Myocyte (in vitro differentiated cells): ENCODE measurements around the gene CACTIN. TPM values are rescaled to one million over a fixed set of nuclear protein-coding genes. Genes with fewer than 3 reads are reported as not detected.

Experiments
- DNase-seq: peaks from one replicate; pipeline ENCODE4 v3.0.0-alpha.2; 2012; ENCODE audit warnings: low read depth
- total RNA-seq: library from RNA; depleted of rRNA; stranded (reverse); fragments of >200 nt; gene quantifications from 2 replicates; pipeline ENCODE4 v1.2.3, GENCODE V29; 2014

CACTIN gene
- total RNA-seq, 1 donor from 2014 or later, result 33.8 TPM

DNA sequence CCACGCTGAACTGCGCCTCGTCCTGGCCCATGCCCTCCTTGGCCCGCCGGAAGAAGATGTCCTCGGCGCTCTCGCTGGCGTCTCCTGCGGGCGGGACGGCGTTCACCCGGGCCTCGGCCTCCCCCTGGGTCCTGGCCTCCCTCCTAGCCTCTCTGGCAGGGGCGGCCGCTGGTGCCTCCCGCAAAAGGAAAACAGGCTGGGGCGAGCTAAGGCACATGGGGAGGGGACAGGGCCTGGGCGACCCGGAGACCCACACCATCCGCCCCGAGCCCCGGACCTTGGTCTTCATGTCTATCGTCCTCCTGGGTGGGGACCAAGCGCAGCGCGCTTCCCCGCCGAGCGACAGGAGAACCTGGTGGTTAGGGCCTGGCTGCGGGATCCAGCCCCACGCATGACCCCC is 14.3 kb downstream of the CACTIN start:
- no peak for DNase-seq

DNA sequence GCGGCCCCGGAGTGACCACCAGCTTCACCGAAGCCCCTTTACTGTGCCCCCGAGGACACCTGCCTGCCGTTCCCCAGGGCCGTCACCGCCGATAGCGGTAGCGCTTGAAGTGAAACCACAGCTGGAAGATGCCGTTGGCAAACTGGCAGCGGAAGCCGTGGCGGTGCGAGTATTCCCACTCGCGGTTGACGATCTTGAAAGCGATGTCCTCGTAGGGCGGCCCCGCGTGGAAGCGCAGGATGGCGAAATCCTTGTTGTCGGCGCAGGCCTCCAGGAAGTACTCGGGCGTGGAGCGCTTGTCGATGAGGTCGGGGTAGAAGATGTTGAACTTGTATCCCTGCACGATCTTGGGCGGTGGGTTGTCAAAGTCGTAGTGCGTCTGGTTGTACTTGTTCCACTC is 14.7 kb downstream of the CACTIN start:
- DNase-seq, result no peak

GRCh38 chr19:3610745-3611717 is 15.6 kb downstream of the CACTIN start:
- DNase-seq, result no peak

GRCh38 chr19:3609779-3610719 is 16.5 kb downstream of the CACTIN start:
- no peak for DNase-seq

DNA sequence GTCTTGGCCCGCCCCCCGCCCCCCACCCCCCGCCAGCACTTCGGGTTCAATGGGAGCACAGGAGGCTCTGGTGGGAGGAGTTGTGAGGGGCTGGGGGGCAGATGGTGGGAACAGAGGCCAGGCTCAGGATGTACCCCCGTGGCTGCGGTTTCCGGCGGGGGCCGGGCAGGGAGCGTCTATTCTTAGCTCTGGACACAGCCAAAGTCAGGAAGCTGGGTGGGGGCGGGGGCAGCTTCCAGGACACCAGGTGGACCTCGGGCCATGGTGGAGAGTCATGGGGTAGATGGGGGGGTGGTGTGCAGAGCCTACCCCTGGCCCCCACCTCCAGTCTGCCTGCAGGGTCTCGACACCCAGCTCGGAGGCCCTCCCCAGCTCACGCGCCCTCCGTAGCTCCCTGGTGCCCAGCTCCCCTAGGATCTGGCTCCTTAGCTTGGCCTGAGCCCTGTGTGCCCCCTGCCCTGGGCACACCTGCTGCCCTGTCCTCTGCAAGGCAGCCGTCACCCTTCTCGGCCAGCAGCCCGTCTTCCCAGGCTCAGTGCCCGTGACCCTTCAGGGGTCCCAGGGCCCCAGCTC is 17.8 kb downstream of the CACTIN start:
- peak; percentile 63 for DNase-seq

DNA sequence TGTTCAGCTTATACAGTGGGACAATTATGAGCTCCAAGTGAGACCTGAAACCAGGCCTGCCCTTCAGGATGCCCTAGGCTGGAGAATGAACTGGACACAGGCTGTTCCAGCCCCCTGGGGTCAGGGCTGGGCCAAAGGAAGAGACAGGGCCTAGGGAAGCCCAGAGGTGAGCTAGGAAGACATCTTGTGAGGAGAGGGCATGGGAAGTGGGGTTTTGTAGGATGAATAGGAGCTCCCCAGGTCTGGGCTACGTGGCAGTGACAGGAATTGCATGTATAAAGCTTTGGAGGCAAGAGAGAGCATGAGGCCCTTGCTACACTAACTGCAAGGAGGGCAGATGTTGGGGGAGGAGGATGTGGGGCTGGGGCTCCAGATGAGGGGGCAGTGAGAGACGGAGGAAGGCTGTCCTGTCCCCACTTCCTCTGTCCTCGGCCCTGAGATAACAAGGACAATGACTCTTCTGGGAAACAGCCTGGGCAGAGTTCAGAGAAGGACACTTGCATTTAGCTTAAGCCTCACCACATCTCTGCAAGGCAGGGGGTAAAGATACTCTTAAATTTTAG is 18.4 kb downstream of the CACTIN start:
- DNase-seq, result no peak

GRCh38 chr19:3607303-3608078 is 19.1 kb downstream of the CACTIN start:
- no peak for DNase-seq

DNA sequence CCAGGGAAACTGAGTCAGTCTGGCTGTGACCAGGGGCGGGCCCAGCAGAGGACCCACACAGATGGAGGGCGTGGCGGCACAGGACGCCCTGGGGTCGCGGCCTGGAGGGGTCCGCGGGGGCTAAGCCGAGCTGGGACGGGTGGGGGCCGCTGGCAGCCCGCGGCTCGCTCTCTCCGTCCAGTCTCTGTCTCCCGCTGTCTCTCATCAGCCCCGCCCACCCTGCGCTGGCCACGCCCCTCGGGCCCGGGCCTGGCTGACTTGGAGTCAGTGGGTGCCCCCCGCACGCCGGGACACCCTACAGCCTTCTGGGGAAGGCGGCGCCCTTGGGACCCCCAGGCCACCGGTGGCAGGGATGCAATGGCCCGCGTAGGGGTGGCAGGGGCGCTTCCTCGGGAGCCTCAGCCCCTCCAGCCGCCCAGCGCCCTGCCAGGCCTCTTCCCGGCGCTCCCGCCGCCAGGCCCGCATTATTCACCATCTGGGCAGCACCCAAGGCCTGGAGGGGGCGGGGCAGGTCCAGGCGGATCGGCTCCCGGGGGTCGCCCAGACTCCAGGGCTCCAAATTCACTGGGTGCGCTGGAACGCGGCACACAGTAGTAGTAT is 19.8 kb downstream of the CACTIN start, which contains the start of gene TBXA2R:
Gene TBXA2R, minus strand, starts transcription at position 186 of the 600 bp plus-strand sequence. CDS start 6,241 bp downstream, outside the sequence.
- peak; percentile 53 for DNase-seq

- DNase-seq, result no peak
Measured at GRCh38 chr19:3606174-3606689, 20.4 kb downstream of the CACTIN start.

DNA sequence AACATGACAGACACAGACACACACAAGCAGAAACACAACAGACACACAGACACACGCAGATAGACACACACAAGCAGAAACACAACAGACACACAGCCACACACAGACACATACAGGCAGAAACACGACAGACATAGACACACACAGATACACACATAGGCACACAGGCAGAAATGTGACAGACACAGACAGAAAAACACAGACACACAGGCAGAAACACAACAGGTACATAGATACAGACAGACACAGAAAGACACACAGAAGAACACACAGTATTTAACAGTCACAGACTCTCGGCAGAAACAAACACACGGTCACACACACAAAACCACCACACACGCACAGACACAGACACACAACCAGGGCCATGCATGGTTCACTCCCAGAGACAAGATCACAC is 20.8 kb downstream of the CACTIN start:
- no peak for DNase-seq

DNA sequence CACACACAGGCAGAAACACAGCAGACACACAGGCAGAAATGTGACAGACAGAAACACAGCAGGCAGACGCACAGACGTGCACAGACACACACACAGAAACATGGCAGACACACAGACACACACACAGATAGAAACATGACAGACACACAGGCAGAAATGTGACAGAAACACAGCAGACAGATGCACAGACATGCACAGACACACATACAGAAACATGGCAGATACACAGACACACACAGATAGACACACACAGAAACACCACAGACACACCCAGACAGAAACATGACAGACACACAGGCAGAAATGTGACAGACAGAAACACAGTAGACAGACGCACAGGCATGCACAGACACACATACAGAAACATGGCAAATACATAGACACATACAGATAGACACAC is 21.2 kb downstream of the CACTIN start:
- DNase-seq, result no peak

GRCh38 chr19:3604987-3605343 is 21.6 kb downstream of the CACTIN start:
- no peak for DNase-seq

- no peak for DNase-seq
Measured at GRCh38 chr19:3604227-3604986, 22.2 kb downstream of the CACTIN start.

DNA sequence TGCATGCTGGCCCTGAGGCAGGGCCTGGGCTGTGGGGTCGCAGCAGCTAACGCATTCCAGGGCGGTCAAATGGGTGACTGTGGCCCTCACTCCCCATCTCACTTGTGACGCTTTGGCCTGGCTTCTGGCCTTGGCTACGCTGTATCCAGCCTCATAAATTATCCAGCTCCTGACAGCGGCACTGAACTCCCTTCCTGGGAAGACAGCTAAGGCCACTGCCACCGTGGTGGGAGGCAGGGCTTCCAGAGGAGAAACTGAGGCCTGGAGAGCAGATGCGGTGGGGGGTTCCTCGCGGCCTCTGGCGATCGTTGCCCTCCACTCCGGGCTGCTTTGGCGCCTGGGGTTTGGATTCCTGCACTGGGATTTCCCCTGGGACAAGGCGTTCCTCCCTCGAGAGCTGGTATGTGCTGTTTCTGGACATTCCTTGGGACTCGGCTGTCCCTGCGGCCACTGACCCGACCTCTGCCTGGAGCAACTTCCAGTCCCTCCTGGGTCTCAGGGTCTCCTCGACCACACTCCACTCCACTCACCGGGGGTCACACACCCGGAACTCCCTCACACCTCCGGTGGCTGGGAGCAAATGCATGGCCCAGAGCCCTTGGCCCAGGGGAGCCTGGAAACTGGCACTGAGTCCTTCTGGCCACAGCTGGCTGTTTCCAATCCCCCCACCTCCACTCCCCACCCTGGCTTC is 23.3 kb downstream of the CACTIN start:
- no peak for DNase-seq

DNA sequence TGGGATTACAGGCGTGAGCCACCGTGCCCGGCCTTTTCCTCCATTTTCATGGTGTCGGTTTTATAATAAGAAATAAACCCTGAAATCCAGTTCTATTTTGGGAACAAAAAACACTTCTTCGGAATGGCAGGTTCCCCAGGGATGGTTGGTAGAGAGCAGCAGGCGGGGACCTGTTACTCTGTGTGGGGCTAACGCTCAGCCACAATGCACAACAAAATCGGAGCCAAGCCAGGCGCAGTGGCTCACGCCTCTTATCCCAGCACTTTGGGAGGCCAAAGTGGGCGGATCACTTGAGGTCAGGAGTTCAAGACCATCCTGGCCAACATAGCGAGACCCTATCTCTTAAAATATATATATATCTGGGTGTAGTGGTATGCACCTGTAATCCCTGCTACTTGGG is 25.6 kb downstream of the CACTIN start:
- DNase-seq, result no peak

DNA sequence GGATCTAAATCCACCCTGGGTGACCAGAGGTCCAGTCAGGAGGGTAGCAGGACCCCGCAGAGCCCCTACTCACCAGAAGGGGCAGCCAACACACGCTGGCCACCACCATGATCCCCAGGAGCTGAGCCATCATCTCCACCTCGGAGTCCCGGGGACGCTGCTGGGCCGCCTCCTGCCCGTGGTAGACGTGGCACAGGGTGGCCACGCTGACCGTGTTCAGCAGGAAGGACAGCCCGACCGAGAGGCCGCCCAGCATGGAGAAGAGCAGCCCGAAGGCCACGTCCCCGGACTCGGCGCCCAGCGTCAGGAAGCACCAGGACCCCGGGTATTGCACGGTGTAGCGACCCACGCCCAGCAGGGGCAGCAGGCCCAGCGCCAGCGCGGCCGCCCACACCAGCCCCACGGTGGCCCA is 26.8 kb downstream of the CACTIN start:
- no peak for DNase-seq

- no peak for DNase-seq
Measured at GRCh38 chr19:3595521-3596061, 31.0 kb downstream of the CACTIN start.

GRCh38 chr19:3593156-3593555 is 33.4 kb downstream of the CACTIN start:
- DNase-seq, result no peak
